ENCODE data around the gene TRIM17. TPM values are rescaled to one million over a fixed set of nuclear protein-coding genes. Genes with fewer than 3 reads are reported as not detected.

TRIM17 gene
- total RNA-seq, 1 experiment from 2014 or later, result not detected

- POLR2A ChIA-PET, result no interaction called here
- Histone ChIP-seq H3K79me2 (ENCODE audit: insufficient read depth, low read length) (no peaks in the 10 kb centered on the region), H3K9ac (ENCODE audit: low read length) (no peak overlapping the region), H3K9me3 (ENCODE audit: control insufficient read depth in 1 of 2, insufficient read depth in 1 of 2, low read depth in 1 of 2, low read length in 2 of 2) (no peaks in the 10 kb centered on the region), H3K4me1 (ENCODE audit: control insufficient read depth in 1 of 2, insufficient read depth in 2 of 2, low read length in 2 of 2) (no peaks in the 10 kb centered on the region), H3K9me2 (ENCODE audit: insufficient read depth) (no peaks in the 10 kb centered on the region), H3K4me3 (replicated peaks in 1 of 2; ENCODE audit: low read depth in 1 of 2, low read length in 2 of 2) (no peak overlapping the region), H3K4me2 (ENCODE audit: low read length) (no peak overlapping the region), H3K27ac (ENCODE audit: low read depth, low read length) (no peak overlapping the region), H3K36me3 (ENCODE audit: control insufficient read depth in 1 of 2, insufficient read depth in 2 of 2, low read length in 2 of 2) (no peaks in the 10 kb centered on the region), H3K27me3 (ENCODE audit: insufficient read depth, low read length) (no peaks in the 10 kb centered on the region; the same call in 1 of the 2 replicates), H2AFZ (ENCODE audit: low read depth, low read length, poor library complexity, severe bottlenecking) (no peak overlapping the region), H4K20me1 (ENCODE audit: insufficient read depth) (no peaks in the 10 kb centered on the region)
- intact Hi-C loops (cut with micrococcal nuclease), result no loop called here
- RAD21 ChIA-PET (ENCODE audit: low non-redundant PET in 1 of 2, low total read pairs in 2 of 2, uncharacterized antibody in 2 of 2, unreplicated experiment in 2 of 2), result no interaction called here
- ATAC-seq, result no peak
- no peak for TF ChIP-seq POLR2A (IDR thresholded peaks at IDR 0.05; ENCODE audit: borderline replicate concordance, extremely low read depth, insufficient read depth, insufficient read length)
- TF ChIP-seq ZNF274 (IDR thresholded peaks at IDR 0.05; ENCODE audit: low read depth, low read length), result no peak
- TF ChIP-seq, protein P1, sequence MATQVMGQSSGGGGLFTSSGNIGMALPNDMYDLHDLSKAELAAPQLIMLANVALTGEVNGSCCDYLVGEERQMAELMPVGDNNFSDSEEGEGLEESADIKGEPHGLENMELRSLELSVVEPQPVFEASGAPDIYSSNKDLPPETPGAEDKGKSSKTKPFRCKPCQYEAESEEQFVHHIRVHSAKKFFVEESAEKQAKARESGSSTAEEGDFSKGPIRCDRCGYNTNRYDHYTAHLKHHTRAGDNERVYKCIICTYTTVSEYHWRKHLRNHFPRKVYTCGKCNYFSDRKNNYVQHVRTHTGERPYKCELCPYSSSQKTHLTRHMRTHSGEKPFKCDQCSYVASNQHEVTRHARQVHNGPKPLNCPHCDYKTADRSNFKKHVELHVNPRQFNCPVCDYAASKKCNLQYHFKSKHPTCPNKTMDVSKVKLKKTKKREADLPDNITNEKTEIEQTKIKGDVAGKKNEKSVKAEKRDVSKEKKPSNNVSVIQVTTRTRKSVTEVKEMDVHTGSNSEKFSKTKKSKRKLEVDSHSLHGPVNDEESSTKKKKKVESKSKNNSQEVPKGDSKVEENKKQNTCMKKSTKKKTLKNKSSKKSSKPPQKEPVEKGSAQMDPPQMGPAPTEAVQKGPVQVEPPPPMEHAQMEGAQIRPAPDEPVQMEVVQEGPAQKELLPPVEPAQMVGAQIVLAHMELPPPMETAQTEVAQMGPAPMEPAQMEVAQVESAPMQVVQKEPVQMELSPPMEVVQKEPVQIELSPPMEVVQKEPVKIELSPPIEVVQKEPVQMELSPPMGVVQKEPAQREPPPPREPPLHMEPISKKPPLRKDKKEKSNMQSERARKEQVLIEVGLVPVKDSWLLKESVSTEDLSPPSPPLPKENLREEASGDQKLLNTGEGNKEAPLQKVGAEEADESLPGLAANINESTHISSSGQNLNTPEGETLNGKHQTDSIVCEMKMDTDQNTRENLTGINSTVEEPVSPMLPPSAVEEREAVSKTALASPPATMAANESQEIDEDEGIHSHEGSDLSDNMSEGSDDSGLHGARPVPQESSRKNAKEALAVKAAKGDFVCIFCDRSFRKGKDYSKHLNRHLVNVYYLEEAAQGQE (IDR thresholded peaks at IDR 0.05; ENCODE audit: low read depth), result no peak
- no peak for TF ChIP-seq EZH2phosphoT487 (IDR thresholded peaks at IDR 0.05; ENCODE audit: borderline replicate concordance)
- TF ChIP-seq EGR1 (IDR thresholded peaks at IDR 0.05; ENCODE audit: low read depth), result no peak
- no peak for TF ChIP-seq SIN3A (IDR thresholded peaks at IDR 0.05; ENCODE audit: low read depth)
- no peak for TF ChIP-seq CBX3 (IDR thresholded peaks at IDR 0.05; ENCODE audit: low read depth)
- CTCF ChIA-PET, result no interaction called here
- DNase-seq (ENCODE audit: low read depth, low spot score), result no peak
- no TSS peak for BruUV-seq (replicated peaks)
Observed at GRCh38 chr1:228437424-228437962, 20.8 kb upstream of the TRIM17 start.

All from HCT116 (cell line).